ENCODE measurements around the gene PALS2.

Gene PALS2

GRCh38 chr7:24591152-24591551, 17.9 kb downstream of the PALS2 start:
- DNase-seq, result no peak

DNA sequence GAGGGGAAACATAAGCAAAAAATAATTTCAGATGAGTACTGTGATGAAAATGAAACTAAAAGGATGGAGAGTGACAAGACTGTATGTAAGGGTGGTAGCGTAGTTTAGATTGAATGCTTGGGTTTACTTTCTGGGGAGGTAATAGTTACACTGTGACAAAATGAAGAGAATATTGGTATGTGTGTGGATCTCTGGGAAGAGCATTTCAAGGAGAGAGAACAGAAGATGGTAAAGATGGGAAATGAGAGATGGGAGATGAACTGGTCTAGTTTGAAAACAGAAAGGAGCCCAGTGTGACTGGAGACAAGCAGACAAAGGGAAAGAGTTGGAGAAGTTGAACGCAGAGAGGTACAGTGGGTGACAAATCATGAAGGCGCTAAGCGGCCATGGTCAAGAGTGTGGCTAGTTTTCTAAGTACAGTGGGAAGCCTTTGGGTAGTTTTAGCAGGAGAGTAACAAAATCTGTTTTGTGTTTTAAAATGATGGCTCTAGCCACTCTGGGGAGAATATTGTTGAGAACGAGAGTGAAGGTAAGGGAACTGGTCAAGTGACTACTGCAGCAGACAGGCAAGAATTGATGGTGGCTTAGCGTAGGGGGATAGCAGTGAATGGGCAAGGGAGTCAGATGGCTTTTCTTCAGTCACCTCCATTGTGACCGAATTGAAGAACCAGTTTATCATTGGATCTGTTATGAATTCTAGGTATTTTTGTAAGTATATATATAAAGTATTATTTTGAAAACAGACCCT, 22.6 kb downstream of the PALS2 start:
- no peak for DNase-seq

DNA sequence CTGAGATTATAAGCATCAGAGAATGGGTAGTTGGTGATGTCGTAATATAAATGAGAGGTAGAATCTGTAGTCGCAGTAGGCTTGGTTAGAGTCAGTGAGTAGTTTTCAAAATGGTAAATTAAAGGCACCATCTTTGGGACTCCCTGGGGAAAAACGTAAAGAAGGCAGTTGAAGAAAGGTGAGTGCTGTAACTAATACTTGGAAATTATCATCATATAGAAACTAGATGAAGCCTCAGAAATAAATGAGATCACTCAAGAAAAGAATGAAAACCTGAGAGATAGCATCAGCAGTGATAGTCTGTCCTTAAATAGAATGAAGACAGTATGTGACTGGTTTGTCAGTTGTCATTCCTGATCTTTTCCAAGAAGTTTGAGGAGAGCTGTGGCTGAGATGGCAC, 23.8 kb downstream of the PALS2 start:
- no peak for DNase-seq

DNA sequence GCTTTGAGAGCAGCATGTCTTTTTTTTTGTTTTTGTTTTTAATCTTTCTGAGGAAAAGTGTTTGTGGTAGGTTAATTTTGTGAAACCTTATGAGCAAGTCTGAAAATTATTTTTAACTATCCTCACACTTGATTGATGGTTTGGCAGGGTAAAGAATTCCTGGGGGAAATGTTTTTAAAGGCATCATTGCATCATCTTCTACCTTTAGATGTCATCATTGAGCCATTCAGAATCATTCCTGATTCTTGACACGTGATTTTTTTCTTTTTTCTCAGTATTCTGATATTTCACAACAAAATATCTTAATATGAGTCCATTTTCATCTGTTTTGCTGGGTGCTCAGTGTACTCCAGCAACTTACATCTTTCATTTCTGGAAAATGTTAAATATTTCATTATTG, 28.3 kb downstream of the PALS2 start:
- DNase-seq, result no peak

GRCh38 chr7:24602860-24603456, 29.7 kb downstream of the PALS2 start:
- DNase-seq, result no peak

- no peak for DNase-seq
Observed at GRCh38 chr7:24604630-24605029, 31.4 kb downstream of the PALS2 start.

DNA sequence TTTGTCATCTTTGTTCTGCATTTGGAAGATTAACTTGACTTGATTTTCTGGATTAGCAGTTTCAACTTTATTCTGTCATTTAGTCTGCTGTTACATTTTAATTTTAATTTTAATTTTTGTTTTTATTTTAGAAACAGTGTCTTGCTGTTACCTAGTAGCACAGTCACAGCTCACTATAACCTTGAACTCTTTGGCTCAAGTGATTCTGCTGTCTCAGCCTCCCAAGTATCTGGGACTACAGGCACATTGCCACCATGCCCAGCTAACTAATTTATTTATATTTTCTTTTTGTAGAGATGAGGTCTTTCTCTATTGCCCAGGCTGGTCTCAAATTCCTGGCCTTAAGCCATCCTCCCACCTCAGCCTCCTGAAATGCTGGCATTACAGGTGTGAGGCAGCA, 35.3 kb downstream of the PALS2 start:
- DNase-seq, result no peak

DNA sequence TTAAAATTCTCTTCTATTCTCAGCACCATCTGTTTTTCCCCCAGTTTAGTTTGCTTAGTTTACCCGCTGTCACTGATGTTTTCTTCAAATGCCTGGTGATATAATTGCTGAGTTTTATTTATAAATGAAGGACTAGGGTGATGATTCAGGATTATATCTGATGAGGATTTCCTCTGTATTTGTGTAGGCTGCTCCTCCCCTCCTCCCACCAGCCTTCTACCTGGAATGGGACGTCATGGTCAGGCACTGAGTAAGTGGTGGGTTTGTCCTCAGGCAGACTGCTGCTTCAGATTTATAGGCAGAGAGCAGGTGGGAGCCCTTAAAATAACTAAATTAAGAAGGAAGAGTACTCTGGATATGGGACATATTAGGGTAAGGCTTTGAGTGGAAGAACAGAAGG, 35.8 kb downstream of the PALS2 start:
- DNase-seq, result no peak

DNA sequence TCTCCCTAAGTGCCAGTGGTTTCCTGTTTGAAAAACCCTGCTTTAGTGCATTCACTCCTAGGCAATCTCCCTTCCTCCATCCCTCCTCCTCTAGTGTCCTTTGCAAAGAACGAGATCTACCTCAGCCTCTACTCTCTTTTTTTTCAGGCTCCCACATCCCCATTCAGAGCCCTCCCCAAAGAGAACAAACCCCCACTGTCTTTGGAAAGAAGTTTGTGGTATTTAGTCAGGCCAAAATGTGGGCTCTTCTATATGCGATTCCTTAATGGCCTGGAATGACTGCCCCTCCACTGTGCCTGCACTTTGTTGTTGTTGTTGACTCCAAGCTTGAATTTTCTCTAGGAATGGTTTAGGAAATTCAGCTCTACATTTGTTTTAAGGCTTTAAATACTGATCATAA, 36.3 kb downstream of the PALS2 start:
- DNase-seq, result no peak

- DNase-seq, result no peak
Observed at GRCh38 chr7:24611130-24611529, 37.9 kb downstream of the PALS2 start.

- DNase-seq, result no peak
Observed at GRCh38 chr7:24617957-24618616, 44.8 kb downstream of the PALS2 start.

DNA sequence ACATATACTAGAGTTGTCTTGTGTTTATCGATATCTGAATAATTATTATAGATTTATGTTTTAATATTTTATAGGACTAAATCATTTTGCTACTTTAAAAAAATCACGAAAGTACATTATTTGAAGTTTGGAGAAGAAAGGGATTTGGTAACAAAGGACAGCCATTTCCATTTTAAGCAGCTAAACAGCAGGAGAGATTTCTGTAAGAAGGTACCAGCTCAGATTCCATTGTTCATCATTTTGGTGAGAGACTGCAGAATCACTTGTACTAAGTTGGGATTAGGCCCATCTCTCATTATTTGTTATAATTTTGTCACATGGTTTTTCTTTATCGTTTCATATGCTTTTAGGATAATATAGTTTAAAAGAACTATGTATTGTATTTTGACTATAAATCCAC, 46.7 kb downstream of the PALS2 start:
- no peak for DNase-seq

DNA sequence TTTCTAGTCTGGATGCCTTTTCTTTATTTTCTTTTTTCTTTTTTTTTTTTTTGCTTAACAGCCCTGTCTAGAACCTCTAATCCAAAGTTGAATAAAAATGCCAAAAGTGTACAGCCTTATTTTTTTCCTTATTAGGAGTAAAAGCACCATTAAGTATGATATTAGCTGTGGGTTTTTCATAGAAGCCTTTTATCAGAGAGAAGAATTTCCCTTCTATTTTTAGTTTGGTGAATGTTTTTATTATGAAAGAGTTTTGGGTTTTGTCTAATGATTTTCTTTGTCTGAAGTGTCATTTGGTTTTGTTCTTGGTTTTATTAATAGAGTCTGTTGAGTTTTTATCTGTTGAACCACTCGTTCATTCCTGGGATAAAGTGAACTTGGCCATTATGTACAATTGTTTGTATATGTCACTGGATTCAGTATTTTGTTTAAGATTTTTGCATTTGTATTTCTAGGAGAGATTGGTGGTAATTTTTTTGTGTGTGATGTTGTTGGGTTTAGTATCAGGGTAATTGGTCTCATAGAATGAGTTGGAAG, 49.5 kb downstream of the PALS2 start:
- DNase-seq, result no peak

Data from amniotic stem cell (primary cell).